OCI-LY1 (cell line): Measurements from ENCODE around the gene ATAD5.

Experiments used
- CTCF ChIP-seq: fragments of 200-600 bp; sonication (generic), shearing (Covaris generic); IDR thresholded peaks from 2 replicates; pipeline ENCODE4 v1.5.1; 2017; ENCODE audit warnings: mild to moderate bottlenecking, antibody characterized with exemption, low read length, moderate library complexity, mixed read lengths
- EZH2 ChIP-seq: fragments of 200-600 bp; sonication (generic), shearing (Covaris generic); IDR thresholded peaks from 2 replicates; pipeline ENCODE4 v1.8.0; 2017; ENCODE audit warnings: borderline replicate concordance, mixed run types, mild to moderate bottlenecking, antibody characterized with exemption, low read length, moderate library complexity, mixed read lengths

- TF ChIP-seq CTCF (no peak), EZH2 (no peak)
These were observed 41.5 kb upstream of the ATAD5 start for GRCh38 chr17:30790279-30790678.
